ENCODE measurements around the gene TRAPPC1. TPM values are rescaled to one million over a fixed set of nuclear protein-coding genes. Genes with fewer than 3 reads are reported as not detected.

The TRAPPC1 gene
- total RNA-seq, 1 donor from 2014 or later, result 184 TPM

GRCh38 chr17:7916385-7916682, 15.4 kb downstream of the TRAPPC1 start:
- no peaks in the 10 kb centered on the region for H3K79me2 ChIP-seq (ENCODE audit: insufficient read depth, low read length)
- no peaks in the 10 kb centered on the region for H3K9me3 Mint-ChIP-seq (ENCODE audit: unreplicated experiment)
- peak overlapping the region; percentile 80 for H2AFZ ChIP-seq (ENCODE audit: low read depth, low read length)
- H3K36me3 Mint-ChIP-seq (ENCODE audit: low read depth, unreplicated experiment), result no peaks in the 10 kb centered on the region
- no peaks in the 10 kb centered on the region for H3K9me3 ChIP-seq (ENCODE audit: insufficient read depth, low read depth, low read length)
- H3K4me3 ChIP-seq (ENCODE audit: insufficient read depth, low read depth, low read length), result peak overlapping the region; percentile 65
- H3K36me3 ChIP-seq (ENCODE audit: insufficient read depth, low read length), result no peaks in the 10 kb centered on the region
- peak overlapping the region; percentile 81 for H3K27ac ChIP-seq (ENCODE audit: low read depth, low read length)
- no peak for DNase-seq (ENCODE audit: low read depth)
- H3K27me3 ChIP-seq (ENCODE audit: insufficient read depth, low read length), result no peaks in the 10 kb centered on the region
- H3K27ac Mint-ChIP-seq (ENCODE audit: unreplicated experiment), result peak overlapping the region; percentile 92
- peaks cover 4% of the 10 kb centered on the region for H3K27me3 Mint-ChIP-seq (ENCODE audit: low read depth, unreplicated experiment)
- peaks cover 12% of the 10 kb centered on the region for H4K20me1 ChIP-seq (ENCODE audit: insufficient read depth, low read length)
- H3K4me3 Mint-ChIP-seq (ENCODE audit: unreplicated experiment), result peak overlapping the region; percentile 81
- FAIRE-seq, result no peak
- peak overlapping the region; percentile 91 for H3K4me2 ChIP-seq (ENCODE audit: low read length)
- TF ChIP-seq EZH2 (IDR thresholded peaks at IDR 0.05; ENCODE audit: insufficient read depth, low read length), result no peak
- H3K4me1 ChIP-seq (ENCODE audit: insufficient read depth, low read length), result peaks cover 21% of the 10 kb centered on the region
- peaks cover 7% of the 10 kb centered on the region for H3K4me1 Mint-ChIP-seq (ENCODE audit: low read depth, unreplicated experiment)
- H3K9ac ChIP-seq (ENCODE audit: low read length), result peak overlapping the region; percentile 69

GRCh38 chr17:7915611-7916384, 15.9 kb downstream of the TRAPPC1 start, which contains the start of gene RNF227:
Gene RNF227, minus strand, starts transcription at chr17:7916289. Its CDS starts 94 bp downstream, at chr17:7916195.
- no peaks in the 10 kb centered on the region for H3K36me3 Mint-ChIP-seq (ENCODE audit: low read depth, unreplicated experiment)
- H3K9me3 Mint-ChIP-seq (ENCODE audit: unreplicated experiment), result no peaks in the 10 kb centered on the region
- FAIRE-seq (no peak), DNase-seq (ENCODE audit: low read depth) (peak; percentile 92)
- Histone ChIP-seq H3K4me1 (ENCODE audit: insufficient read depth, low read length) (peaks cover 21% of the 10 kb centered on the region), H2AFZ (ENCODE audit: low read depth, low read length) (peak within 1 kb of the TSS; percentile 81), H3K4me2 (ENCODE audit: low read length) (peak within 1 kb of the TSS; percentile 91), H3K27me3 (ENCODE audit: insufficient read depth, low read length) (no peaks in the 10 kb centered on the region), H3K4me3 (ENCODE audit: insufficient read depth, low read depth, low read length) (peak within 1 kb of the TSS; percentile 65), H4K20me1 (ENCODE audit: insufficient read depth, low read length) (peaks cover 12% of the 10 kb centered on the region), H3K79me2 (ENCODE audit: insufficient read depth, low read length) (no peaks in the 10 kb centered on the region), H3K27ac (ENCODE audit: low read depth, low read length) (peak within 1 kb of the TSS; percentile 81), H3K36me3 (ENCODE audit: insufficient read depth, low read length) (no peaks in the 10 kb centered on the region), H3K9ac (ENCODE audit: low read length) (peak within 1 kb of the TSS; percentile 69), H3K9me3 (ENCODE audit: insufficient read depth, low read depth, low read length) (no peaks in the 10 kb centered on the region)
- H3K27ac Mint-ChIP-seq (ENCODE audit: unreplicated experiment), result peak within 1 kb of the TSS; percentile 92
- H3K27me3 Mint-ChIP-seq (ENCODE audit: low read depth, unreplicated experiment), result peaks cover 4% of the 10 kb centered on the region
- TF ChIP-seq CTCF (IDR thresholded peaks at IDR 0.05; ENCODE audit: insufficient read depth, low read depth, low read length), result no peak
- no peak for TF ChIP-seq EZH2 (IDR thresholded peaks at IDR 0.05; ENCODE audit: insufficient read depth, low read length)
- peak within 1 kb of the TSS; percentile 84 for H3K4me3 Mint-ChIP-seq (ENCODE audit: unreplicated experiment)
- H3K4me1 Mint-ChIP-seq (ENCODE audit: low read depth, unreplicated experiment), result peaks cover 7% of the 10 kb centered on the region

- Histone ChIP-seq H3K4me3 (ENCODE audit: insufficient read depth, low read depth, low read length) (peak overlapping the region; percentile 65), H3K79me2 (ENCODE audit: insufficient read depth, low read length) (no peaks in the 10 kb centered on the region), H2AFZ (ENCODE audit: low read depth, low read length) (peak overlapping the region; percentile 81), H3K36me3 (ENCODE audit: insufficient read depth, low read length) (peaks cover 2% of the 10 kb centered on the region), H3K27me3 (ENCODE audit: insufficient read depth, low read length) (no peaks in the 10 kb centered on the region), H3K9me3 (ENCODE audit: insufficient read depth, low read depth, low read length) (no peaks in the 10 kb centered on the region), H3K27ac (ENCODE audit: low read depth, low read length) (peak overlapping the region; percentile 52), H3K4me1 (ENCODE audit: insufficient read depth, low read length) (peaks cover 21% of the 10 kb centered on the region), H3K4me2 (ENCODE audit: low read length) (peak overlapping the region; percentile 91), H4K20me1 (ENCODE audit: insufficient read depth, low read length) (peaks cover 12% of the 10 kb centered on the region), H3K9ac (ENCODE audit: low read length) (peak overlapping the region; percentile 69)
- Mint-ChIP-seq H3K4me3 (ENCODE audit: unreplicated experiment) (peak overlapping the region; percentile 84), H3K36me3 (ENCODE audit: low read depth, unreplicated experiment) (no peaks in the 10 kb centered on the region), H3K4me1 (ENCODE audit: low read depth, unreplicated experiment) (peaks cover 7% of the 10 kb centered on the region), H3K27ac (ENCODE audit: unreplicated experiment) (peak overlapping the region; percentile 66), H3K27me3 (ENCODE audit: low read depth, unreplicated experiment) (peaks cover 4% of the 10 kb centered on the region), H3K9me3 (ENCODE audit: unreplicated experiment) (no peaks in the 10 kb centered on the region)
- no peak for TF ChIP-seq EZH2 (IDR thresholded peaks at IDR 0.05; ENCODE audit: insufficient read depth, low read length)
- no peak for TF ChIP-seq CTCF (IDR thresholded peaks at IDR 0.05; ENCODE audit: insufficient read depth, low read depth, low read length)
- DNase-seq (ENCODE audit: low read depth), result peak; percentile 32
- FAIRE-seq, result no peak
Measured at GRCh38 chr17:7915179-7915610, 16.6 kb downstream of the TRAPPC1 start.

All from astrocyte (in vitro differentiated cells and primary cell).